GM12878 (cell line): Measurements from ENCODE around the gene VAT1. TPM values are rescaled to one million over a fixed set of nuclear protein-coding genes. Genes with fewer than 3 reads are reported as not detected.

Experiments
- CBX3 ChIP-seq: fragments of 200-600 bp; sonication (generic); IDR thresholded peaks from 2 replicates; pipeline ENCODE4 v1.6.1; 2016; ENCODE audit warnings: low read depth, borderline replicate concordance
- CHD2 ChIP-seq: IDR thresholded peaks from 2 replicates; pipeline ENCODE4 v1.6.1; 2011; ENCODE audit warnings: low read depth, low read length, improper control_type of control experiment, borderline replicate concordance
- EGR1 ChIP-seq, 2 experiments: IDR thresholded peaks; 1 replicate in 1 of 2; 2 replicates in 1 of 2; pipeline ENCODE4 v1.6.1; 2011 to 2012; ENCODE audit warnings: low read depth in 2 of 2, low read length in 2 of 2, borderline replicate concordance in 1 of 2, mild to moderate bottlenecking in 1 of 2, moderate library complexity in 1 of 2
- ESRRA ChIP-seq: IDR thresholded peaks from 2 replicates; pipeline ENCODE4 v1.6.1; 2012; ENCODE audit warnings: mild to moderate bottlenecking, low read length, improper control_type of control experiment
- ETV6 ChIP-seq, 2 experiments: fragments of 450-650 bp in 1 of 2; IDR thresholded peaks in 1 of 2; conservative IDR thresholded peaks in 1 of 2; 2 replicates each; pipeline ENCODE4 v1.6.1; 2014; ENCODE audit warnings: antibody characterized with exemption in 1 of 2, borderline replicate concordance in 1 of 2, low read depth in 1 of 2, mild to moderate bottlenecking in 1 of 2, moderate library complexity in 1 of 2
- HDAC6 ChIP-seq: fragments of 200-600 bp; sonication (generic); IDR thresholded peaks from one replicate; pipeline ENCODE4 v1.8.0; 2017; ENCODE audit warnings: antibody characterized with exemption; ENCODE audit not compliant: unreplicated experiment
- HDGF ChIP-seq: fragments of 450-650 bp; IDR thresholded peaks from 2 replicates; pipeline ENCODE4 v1.6.1; 2016; ENCODE audit warnings: antibody characterized with exemption
- MTA3 ChIP-seq: IDR thresholded peaks from 2 replicates; pipeline ENCODE4 v1.6.1; 2012; ENCODE audit warnings: low read length, inconsistent platforms, borderline replicate concordance
- MYB ChIP-seq: fragments of 150-350 bp; IDR thresholded peaks from 2 replicates; pipeline ENCODE4 v1.6.1; 2014; ENCODE audit warnings: mild to moderate bottlenecking, low read depth, low read length, borderline replicate concordance
- PAX8 ChIP-seq: fragments of 450-650 bp; IDR thresholded peaks from 2 replicates; pipeline ENCODE4 v1.6.1; 2017; ENCODE audit warnings: mild to moderate bottlenecking, moderate library complexity
- PML ChIP-seq: IDR thresholded peaks from 2 replicates; pipeline ENCODE4 v1.6.1; 2012; ENCODE audit warnings: low read length, inconsistent platforms
- POLR2A ChIP-seq: IDR thresholded peaks from 2 replicates; pipeline ENCODE4 v1.6.1; 2011; ENCODE audit warnings: low read depth, mild to moderate bottlenecking, low read length
- RAD21 ChIP-seq: IDR thresholded peaks from 2 replicates; pipeline ENCODE4 v1.6.1; 2011; ENCODE audit warnings: mild to moderate bottlenecking, low read depth, low read length, moderate library complexity; ENCODE audit not compliant: insufficient read depth
- TAF1 ChIP-seq: IDR thresholded peaks from 2 replicates; pipeline ENCODE4 v1.6.1; 2011; ENCODE audit warnings: mild to moderate bottlenecking, low read depth, low read length, borderline replicate concordance
- TCF3 ChIP-seq: IDR thresholded peaks from 2 replicates; pipeline ENCODE4 v1.6.1; 2012; ENCODE audit warnings: low read depth, mild to moderate bottlenecking, low read length, borderline replicate concordance; ENCODE audit not compliant: insufficient read depth
- ZBED1 ChIP-seq: IDR thresholded peaks from 2 replicates; pipeline ENCODE4 v1.6.1; 2016; ENCODE audit warnings: borderline replicate concordance
- ZNF217 ChIP-seq: fragments of 450-650 bp; IDR thresholded peaks from 2 replicates; pipeline ENCODE4 v1.6.1; 2017; ENCODE audit warnings: antibody characterized with exemption, mild to moderate bottlenecking
- polyA plus RNA-seq, 11 experiments: library from polyadenylated mRNA; depleted of rRNA in 4 of 11; unstranded in 6 of 11; stranded (reverse) in 5 of 11; fragments of >200 nt; fragmentation: Nextera tagmentation in 4 of 11; fragmentation: Illumina TruSeq in 1 of 11; extraction: Ambion mirVana in 4 of 11; extraction: Trizol in 1 of 11; gene quantifications; 1 replicate in 1 of 11; 2 replicates in 10 of 11; pipeline versions ENCODE4 v1.2.1 to v1.2.3, GENCODE V29; 2011 to 2016; ENCODE audit warnings: inconsistent platforms in 2 of 11, missing spikeins in 2 of 11, low read depth in 1 of 11
- total RNA-seq, 4 experiments: library from RNA; depleted of rRNA in 3 of 4; stranded (reverse); fragments of >200 nt in 3 of 4; fragmentation: Illumina TruSeq in 1 of 4; extraction: Trizol in 1 of 4; gene quantifications; 2 replicates each; pipeline versions ENCODE4 v1.2.1 to v1.2.3, GENCODE V29; 2013 to 2021
- TF ChIP-seq, protein P1 (sequence below): fragments of 450-650 bp; formaldehyde crosslinking; IDR thresholded peaks from 2 replicates; pipeline ENCODE4 v1.4.0; 2022; ENCODE audit warnings: mild to moderate bottlenecking, moderate library complexity
- TF ChIP-seq, protein P2 (sequence below): IDR thresholded peaks from 2 replicates; pipeline ENCODE4 v1.6.1; 2012; ENCODE audit warnings: mild to moderate bottlenecking, low read depth, low read length
- TF ChIP-seq, protein P3 (sequence below): IDR thresholded peaks from 2 replicates; pipeline ENCODE4 v1.6.1; 2012; ENCODE audit warnings: low read depth, low read length, improper control_type of control experiment
- TF ChIP-seq, protein P4 (sequence below): fragments of 450-650 bp; conservative IDR thresholded peaks from 2 replicates; pipeline ENCODE4 v1.6.1; 2017; ENCODE audit warnings: mild to moderate bottlenecking, moderate library complexity

VAT1 gene
- total and polyA plus RNA-seq, 10 of the 15 experiments (the other 5 are each of a cell fraction or from before 2014, with no cell fraction given): 5.0 to 19.8 (median 8.2) TPM

DNA sequence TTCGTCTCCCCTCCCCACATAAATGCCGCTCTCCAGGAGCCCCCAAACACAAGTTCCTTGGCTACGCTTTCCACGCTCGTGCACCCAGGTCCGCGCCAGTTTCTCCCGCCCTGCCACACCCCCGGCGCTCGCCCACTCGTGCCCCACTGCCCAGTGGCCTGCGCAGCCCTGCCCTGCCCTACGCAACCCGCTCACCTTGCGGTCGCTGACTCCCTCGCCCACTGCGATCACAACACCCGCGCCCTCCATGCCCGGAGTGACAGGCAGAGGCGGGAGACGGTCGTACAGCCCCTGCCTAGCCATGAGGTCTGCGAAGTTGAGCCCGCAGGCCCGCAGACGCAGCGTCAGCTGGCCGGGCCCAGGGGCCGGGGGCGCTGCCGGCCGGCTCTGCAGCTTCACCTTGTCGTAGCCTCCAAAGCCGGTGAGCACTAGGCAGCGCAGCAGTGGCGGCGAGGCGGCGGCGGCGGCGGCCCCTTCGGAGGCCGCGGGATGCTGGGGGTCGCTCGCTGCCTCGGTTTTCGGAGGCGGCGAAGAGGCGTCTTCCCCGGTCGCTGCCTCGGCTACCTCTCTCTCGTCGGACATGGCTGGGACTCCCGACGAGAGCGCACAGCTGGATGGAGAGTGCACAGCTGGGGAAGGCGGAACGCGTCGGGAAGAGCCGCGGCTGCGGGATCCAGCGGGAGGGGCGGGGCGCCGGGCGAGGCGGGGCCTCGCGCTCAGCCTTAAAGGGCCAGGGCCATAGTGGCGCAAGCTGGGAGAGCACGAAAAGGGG, at the start of gene VAT1 (continued):
- TF ChIP-seq, protein P1, sequence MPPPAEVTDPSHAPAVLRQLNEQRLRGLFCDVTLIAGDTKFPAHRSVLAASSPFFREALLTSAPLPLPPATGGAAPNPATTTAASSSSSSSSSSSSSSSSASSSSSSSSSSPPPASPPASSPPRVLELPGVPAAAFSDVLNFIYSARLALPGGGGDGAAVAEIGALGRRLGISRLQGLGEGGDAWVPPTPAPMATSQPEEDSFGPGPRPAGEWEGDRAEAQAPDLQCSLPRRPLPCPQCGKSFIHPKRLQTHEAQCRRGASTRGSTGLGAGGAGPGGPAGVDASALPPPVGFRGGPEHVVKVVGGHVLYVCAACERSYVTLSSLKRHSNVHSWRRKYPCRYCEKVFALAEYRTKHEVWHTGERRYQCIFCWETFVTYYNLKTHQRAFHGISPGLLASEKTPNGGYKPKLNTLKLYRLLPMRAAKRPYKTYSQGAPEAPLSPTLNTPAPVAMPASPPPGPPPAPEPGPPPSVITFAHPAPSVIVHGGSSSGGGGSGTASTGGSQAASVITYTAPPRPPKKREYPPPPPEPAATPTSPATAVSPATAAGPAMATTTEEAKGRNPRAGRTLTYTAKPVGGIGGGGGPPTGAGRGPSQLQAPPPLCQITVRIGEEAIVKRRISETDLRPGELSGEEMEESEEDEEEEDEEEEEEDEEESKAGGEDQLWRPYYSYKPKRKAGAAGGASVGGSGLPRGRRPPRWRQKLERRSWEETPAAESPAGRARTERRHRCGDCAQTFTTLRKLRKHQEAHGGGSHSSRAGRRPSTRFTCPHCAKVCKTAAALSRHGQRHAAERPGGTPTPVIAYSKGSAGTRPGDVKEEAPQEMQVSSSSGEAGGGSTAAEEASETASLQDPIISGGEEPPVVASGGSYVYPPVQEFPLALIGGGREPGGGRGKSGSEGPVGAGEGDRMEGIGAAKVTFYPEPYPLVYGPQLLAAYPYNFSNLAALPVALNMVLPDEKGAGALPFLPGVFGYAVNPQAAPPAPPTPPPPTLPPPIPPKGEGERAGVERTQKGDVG: no peak
- TF ChIP-seq HDAC6 (no peak), PAX8 (no peak), MTA3 (no peak), ZBED1 (no peak), MYB (no peak), CHD2 (no peak), ETV6 (conservative IDR thresholded peaks at IDR 0.05 in 1 of 2, IDR thresholded peaks at IDR 0.05 in 1 of 2; ENCODE audit: borderline replicate concordance in 1 of 2, low read depth in 1 of 2) (no peak), TCF3 (no peak), CBX3 (no peak), TAF1 (no peak), EGR1 (IDR thresholded peaks at IDR 0.05; ENCODE audit: borderline replicate concordance in 1 of 2, low read depth in 2 of 2, low read length in 2 of 2) (peak in 1 of 2 experiments; percentile 26; a peak in 1 of 3 replicates), POLR2A (peak; percentile 31), ESRRA (no peak), HDGF (no peak), RAD21 (no peak), ZNF217 (no peak), PML (no peak)
- TF ChIP-seq, protein P2, sequence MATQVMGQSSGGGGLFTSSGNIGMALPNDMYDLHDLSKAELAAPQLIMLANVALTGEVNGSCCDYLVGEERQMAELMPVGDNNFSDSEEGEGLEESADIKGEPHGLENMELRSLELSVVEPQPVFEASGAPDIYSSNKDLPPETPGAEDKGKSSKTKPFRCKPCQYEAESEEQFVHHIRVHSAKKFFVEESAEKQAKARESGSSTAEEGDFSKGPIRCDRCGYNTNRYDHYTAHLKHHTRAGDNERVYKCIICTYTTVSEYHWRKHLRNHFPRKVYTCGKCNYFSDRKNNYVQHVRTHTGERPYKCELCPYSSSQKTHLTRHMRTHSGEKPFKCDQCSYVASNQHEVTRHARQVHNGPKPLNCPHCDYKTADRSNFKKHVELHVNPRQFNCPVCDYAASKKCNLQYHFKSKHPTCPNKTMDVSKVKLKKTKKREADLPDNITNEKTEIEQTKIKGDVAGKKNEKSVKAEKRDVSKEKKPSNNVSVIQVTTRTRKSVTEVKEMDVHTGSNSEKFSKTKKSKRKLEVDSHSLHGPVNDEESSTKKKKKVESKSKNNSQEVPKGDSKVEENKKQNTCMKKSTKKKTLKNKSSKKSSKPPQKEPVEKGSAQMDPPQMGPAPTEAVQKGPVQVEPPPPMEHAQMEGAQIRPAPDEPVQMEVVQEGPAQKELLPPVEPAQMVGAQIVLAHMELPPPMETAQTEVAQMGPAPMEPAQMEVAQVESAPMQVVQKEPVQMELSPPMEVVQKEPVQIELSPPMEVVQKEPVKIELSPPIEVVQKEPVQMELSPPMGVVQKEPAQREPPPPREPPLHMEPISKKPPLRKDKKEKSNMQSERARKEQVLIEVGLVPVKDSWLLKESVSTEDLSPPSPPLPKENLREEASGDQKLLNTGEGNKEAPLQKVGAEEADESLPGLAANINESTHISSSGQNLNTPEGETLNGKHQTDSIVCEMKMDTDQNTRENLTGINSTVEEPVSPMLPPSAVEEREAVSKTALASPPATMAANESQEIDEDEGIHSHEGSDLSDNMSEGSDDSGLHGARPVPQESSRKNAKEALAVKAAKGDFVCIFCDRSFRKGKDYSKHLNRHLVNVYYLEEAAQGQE: no peak
- TF ChIP-seq, protein P3, sequence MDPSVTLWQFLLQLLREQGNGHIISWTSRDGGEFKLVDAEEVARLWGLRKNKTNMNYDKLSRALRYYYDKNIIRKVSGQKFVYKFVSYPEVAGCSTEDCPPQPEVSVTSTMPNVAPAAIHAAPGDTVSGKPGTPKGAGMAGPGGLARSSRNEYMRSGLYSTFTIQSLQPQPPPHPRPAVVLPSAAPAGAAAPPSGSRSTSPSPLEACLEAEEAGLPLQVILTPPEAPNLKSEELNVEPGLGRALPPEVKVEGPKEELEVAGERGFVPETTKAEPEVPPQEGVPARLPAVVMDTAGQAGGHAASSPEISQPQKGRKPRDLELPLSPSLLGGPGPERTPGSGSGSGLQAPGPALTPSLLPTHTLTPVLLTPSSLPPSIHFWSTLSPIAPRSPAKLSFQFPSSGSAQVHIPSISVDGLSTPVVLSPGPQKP: no peak
- TF ChIP-seq, protein P4, sequence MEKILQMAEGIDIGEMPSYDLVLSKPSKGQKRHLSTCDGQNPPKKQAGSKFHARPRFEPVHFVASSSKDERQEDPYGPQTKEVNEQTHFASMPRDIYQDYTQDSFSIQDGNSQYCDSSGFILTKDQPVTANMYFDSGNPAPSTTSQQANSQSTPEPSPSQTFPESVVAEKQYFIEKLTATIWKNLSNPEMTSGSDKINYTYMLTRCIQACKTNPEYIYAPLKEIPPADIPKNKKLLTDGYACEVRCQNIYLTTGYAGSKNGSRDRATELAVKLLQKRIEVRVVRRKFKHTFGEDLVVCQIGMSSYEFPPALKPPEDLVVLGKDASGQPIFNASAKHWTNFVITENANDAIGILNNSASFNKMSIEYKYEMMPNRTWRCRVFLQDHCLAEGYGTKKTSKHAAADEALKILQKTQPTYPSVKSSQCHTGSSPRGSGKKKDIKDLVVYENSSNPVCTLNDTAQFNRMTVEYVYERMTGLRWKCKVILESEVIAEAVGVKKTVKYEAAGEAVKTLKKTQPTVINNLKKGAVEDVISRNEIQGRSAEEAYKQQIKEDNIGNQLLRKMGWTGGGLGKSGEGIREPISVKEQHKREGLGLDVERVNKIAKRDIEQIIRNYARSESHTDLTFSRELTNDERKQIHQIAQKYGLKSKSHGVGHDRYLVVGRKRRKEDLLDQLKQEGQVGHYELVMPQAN: peak; percentile 61
